HG02943 (cell line): Measurements from ENCODE around the gene FAM3C.
"Not testable (repeated sequence)": the region's sequence is repeated elsewhere in the genome, so short reads cannot be mapped to it uniquely, and the experiment has no call there.

Experiments
- ATAC-seq: cut with Tn5 transposase; IDR thresholded peaks from one replicate; pipeline ENCODE4 v1.9.1; 2021; ENCODE audit warnings: mild to moderate bottlenecking, low read depth, moderate library complexity; ENCODE audit not compliant: unreplicated experiment

FAM3C gene

DNA sequence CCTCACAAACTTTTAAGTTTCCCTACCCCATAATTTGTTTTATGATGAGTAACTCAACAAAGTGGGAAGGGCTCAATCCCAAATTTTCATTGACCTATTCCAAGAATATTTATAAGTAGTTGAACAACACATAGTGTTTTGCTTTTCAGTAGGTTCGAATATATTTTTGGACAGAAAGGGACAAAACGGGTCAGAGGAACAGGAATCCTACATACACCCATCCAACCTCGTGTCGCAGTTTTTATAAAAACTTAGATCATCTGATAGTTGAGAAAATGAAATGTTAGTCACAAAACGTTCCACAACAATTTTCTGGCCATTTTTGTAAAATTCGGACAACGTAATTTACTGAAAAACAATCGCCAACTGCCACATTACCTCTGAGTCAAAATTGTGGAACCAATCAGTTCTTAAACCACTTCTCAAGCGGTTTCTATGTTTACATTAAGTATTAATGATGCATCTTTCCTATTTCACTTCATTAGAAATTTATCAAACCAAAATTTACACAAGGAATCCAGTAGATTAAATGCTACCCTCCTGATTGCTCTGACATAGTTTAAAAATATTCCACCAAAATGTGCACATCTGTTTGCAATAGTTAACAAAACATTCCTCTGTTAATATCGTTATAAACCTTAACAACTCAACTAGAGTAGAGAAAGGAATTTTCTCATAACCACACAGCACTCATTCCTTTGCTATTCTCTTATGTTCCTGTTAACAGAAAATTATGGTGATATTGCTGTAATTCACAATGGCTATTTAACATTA, 61.0 kb downstream of the FAM3C start:
- no peak for ATAC-seq

DNA sequence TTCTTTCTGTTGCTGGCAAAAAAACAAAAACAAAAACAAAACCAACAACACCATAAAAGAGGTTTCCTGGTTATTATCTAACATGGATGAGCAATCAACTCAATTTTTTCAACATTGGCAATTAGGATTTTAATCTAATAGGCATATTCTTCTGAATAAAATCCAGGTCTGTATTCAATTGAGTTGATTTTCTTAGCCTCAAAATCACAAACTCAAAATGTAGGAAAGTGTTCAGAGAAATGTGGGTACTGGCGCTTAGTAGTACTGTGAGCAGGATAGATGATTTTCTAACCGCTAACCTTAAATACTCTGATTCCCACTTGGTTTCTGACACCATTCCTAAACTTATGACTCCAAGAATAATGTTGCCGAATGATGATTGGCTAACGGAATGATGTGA, 61.7 kb downstream of the FAM3C start:
- no peak for ATAC-seq

DNA sequence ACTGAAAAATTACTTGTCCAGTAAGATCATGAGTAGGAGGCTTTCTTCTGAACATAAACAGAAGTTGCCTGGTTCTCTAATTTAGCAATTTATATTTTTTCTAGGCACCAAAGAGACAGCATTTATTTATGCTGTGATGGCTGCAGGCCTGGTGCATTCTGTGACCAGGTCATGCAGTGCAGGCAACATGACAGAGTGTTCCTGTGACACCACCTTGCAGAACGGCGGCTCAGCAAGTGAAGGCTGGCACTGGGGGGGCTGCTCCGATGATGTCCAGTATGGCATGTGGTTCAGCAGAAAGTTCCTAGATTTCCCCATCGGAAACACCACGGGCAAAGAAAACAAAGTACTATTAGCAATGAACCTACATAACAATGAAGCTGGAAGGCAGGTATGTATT, 64.5 kb downstream of the FAM3C start:
- no peak for ATAC-seq

DNA sequence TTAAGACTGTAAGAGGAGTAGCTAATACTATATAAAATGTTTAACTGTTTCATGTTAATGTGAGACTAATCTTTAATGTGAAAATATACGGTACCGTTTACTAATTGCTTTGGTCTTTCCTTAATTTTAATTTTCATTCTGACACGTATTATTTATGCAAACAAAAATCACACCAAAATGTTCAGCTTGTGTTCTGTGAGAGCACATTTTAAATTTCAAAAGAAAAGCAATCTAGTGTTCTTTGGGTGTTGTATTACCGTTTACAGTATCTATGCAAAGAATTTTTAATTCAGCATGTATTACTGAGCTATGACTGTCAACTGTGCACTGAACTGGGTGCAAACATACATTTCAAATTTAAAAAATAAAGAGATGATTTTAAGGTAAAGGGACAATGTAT, 65.1 kb downstream of the FAM3C start:
- no peak for ATAC-seq

DNA sequence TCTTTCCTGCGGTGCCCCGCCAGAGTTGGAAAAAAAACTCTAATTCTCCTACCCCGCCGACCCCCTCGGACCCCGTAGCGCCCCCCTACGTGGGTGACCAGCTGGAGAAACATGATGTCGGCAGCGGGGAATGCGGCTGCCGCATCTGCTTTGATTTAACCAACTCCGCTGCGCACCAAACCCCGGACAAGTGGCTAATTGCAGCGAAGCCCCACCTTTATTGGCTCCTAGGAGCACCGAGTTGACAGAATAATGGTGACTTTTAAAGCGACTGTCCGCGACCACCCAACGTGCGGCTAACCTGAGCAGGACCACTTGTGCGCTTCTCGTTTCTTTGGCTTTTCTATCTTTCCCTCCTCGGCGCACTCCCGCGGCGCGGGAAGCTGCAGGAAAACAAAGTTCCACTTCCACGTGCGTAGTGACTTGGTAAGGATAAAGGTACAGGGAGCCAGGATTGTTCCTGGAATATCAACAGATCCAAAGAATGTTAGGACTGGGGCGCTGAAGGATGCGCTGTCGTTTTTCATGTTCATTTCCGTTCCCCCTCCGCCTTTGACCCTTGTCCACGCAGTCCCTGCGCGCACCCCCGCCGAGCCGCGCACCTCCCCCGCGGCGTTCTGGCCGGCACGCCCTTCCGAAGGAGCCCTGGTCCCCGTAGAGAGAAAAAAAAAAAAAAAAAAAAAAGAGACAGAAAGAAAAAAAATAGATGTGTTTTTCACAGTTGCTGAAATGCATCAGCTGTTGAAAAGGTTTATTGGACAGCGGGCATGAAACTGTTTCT, 65.9 kb downstream of the FAM3C start:
- ATAC-seq, result peak; percentile 46

DNA sequence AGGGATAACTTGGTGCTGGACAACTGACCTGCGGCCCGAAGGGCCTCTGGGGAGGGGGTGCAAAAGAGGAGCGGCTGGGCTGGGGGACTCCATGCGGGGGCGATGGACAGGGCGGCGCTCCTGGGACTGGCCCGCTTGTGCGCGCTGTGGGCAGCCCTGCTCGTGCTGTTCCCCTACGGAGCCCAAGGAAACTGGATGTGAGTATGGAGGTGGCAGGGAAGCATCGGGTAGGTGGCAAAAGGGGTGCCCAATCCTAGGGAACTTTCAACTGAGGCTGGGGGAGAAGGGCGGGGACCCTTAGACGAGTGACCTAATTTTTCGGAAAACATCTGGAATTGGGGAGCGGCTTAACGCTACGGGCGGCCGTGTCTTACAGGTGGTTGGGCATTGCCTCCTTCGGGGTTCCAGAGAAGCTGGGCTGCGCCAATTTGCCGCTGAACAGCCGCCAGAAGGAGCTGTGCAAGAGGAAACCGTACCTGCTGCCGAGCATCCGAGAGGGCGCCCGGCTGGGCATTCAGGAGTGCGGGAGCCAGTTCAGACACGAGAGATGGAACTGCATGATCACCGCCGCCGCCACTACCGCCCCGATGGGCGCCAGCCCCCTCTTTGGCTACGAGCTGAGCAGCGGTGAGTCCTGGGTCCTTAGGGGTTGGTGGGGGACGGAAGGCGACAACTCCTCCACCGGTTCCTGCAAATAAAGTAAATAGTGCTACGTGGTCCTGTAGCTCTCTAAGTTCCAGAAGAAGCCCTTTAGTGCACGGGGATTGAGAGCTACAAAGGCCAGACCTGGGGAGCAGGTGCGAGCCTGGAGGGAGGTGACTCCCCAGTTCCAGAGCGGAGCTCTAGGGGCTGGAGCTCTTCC, 66.7 kb downstream of the FAM3C start:
- peak; percentile 60 for ATAC-seq

DNA sequence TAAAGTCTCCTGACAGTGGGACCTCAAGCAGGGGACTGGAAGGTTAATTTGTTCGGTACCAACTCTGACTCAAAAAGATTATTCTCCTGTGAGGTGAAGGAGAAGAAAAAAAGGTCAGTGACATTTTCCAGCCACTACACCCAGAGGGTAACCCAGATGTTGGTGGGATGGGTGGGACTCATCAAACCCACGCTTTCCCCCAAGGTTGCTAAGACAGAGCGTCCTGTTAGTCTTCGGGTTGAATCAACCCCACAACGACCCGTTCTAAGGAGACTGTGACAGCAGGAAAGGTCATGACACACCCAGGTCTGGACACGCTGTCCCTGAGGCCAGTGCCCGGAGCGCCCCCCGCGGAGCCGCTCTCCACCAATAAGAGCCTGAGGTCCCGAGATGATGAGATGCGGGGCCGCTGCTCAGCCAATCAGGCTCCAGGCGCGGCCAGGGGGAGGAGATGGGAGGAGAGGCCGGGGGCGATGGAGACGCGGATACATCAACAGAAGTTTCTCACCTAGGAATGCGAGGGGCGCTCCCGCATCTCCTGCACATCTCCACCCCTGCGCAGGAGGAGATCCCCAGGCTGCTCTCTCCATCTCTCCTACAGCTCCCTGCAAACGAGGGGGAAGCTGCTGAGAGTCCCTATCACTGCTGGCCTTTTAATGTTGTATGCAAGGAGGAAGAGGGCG, 67.5 kb downstream of the FAM3C start, which contains the start of gene WNT16:
Gene WNT16, plus strand, starts transcription at position 493 of the 683 bp plus-strand sequence. CDS start 293 bp downstream, outside the sequence.
- no peak for ATAC-seq

DNA sequence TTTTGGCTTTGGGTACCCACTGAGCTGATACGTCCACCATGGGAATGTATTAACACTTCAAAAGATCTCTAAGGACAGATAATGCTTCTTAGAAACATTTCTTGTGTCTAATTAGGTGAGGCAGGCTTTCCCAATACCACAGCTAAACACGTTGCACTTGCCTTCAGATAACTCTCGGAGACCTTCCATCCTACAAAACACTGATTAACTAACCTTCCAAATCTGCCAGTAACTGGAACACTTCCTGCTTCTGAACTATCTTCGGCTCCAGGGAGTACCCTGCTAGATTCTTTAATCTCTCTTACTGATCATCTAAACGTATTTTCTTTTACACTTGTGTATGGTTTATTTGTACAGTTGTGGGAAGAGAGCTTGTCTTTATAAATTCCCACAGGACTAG, 68.4 kb downstream of the FAM3C start:
- ATAC-seq, result no peak

DNA sequence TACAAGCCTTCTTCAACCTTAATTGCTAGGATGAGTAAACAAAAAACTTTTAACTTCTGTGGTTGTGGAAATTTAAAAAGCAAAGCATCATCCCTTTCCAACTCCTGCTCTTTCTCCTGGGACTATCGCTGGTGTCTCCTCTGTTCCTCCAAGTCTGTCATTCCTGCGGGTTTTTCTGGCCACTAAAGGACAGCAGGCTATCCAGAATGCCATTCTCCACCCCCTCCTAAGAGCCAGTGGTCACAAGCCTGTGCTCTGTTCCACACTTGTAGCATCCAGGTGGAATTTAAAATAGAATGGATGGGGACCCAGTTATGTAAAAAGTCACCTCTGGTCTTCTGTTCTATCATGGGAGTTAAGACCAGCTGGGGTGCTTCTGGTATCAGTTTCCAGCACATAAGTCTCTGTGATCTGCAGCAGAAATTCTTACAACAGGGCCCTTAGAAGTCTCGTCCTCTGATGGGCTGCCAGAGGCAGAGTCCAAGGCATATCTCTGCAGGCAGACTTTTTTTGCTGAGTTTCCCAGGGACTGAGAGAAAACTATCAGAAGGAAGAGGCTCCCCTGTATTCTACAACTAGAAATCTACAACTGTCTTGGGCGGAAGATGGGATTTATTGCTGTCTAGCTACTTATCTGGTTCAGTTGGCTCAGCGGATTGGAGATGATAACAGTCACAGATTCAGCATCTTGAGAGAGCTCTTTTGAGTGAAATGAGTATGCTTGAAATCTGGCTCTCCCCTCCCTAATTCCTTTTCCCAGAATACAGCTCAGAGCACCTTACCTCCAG, 72.4 kb downstream of the FAM3C start:
- no peak for ATAC-seq

DNA sequence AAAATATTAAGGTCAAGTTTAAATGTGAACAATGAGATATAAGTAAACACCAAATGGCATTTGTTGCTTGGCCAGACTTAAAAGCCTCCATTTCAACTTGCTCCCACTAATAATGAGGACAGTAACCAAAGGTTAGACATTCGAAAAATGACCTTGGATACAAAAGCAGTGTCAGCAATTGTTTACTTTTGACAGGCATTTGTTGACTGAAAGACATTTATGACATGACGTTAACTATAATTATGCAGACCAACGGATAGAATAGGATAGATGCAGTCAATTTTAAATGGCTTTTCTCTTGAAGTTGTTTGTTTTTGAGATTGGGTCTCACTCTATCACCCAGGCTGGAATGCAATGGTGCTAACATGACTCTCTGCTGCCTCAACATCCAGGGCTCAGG, 73.6 kb downstream of the FAM3C start:
- no peak for ATAC-seq

DNA sequence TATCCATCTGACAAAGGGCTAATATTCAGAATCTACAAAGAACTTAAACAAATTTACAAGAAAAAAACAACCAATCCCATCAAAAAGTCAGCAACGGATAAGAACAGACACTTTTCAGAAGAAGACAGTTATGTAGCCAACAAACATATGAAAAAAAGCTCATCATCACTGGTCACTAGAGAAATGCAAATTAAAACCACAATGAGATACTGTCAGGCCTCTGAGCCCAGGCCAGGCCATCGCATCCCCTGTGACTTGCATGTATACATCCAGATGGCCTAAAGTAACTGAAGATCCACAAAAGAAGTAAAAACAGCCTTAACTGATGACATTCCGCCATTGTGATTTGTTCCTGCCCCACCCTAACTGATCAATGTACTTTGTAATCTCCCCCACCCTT, 80.9 kb downstream of the FAM3C start:
- not testable (repeated sequence) for ATAC-seq

DNA sequence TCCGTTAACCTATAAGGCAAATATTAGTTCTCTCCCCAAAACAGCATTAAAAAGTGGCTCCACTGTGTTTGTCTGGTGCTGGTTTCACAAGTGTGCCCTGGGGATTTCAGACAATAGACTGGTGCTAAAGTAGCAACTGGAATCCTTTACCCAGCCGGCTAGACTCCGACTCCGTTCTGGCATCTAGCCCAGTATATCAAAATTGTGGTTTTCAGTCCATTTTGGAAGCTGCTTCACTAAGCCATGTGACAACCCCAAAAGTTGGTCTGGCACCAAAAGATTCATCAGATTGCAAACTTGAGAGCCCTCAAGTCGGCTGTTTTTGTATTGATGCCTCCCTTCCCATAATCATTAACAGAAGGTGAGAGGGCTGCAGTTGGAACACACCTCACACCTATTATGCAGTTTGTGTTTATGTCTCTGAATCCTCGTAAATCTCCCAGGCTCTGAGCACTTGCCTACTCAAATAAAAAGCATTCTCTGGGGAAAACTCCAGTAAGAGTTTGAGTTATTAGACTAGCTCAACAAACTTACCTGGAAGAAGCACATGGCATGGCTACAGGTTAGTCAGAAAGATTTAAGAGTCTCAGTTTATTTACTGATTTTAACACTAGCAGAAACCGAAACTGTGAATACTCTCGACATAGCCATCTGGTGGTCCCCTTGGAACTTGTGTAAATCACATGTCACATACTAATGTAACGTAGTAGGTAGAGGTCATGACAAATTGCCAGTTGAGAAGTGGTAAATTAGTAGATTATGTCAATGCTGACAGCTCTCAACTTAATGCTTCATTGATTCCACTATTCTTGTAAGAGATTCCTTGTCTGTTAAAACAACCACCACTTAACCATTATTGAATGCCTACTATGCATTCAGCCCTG, 82.1 kb downstream of the FAM3C start:
- ATAC-seq, result peak; percentile 92

DNA sequence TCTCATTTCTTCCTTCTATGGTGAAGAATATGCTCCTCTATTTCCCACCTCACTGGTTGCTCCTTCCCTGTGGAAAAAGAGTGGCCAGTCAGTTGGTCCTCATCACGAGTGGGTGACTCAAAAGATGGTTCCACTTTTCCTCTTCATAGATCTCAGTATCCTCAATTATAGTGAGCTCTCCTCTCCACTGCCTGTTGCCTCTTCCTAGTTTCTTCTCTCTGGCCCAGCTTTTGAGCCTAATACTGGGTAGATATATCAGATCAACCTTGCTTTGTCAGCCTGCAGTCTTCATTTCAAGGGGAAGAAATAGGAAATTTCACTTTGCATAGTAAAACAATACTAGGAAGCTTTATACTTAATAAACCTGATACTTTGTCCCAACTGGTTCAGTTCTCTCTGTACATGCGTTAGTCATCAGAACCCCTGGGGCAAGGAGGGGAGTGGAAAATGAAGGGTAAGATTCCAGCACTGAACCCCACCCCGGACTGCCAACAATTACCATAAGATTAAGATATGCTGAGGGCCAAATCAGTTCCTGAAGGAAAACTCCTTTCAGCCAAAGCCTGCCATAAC, 82.8 kb downstream of the FAM3C start:
- no peak for ATAC-seq

DNA sequence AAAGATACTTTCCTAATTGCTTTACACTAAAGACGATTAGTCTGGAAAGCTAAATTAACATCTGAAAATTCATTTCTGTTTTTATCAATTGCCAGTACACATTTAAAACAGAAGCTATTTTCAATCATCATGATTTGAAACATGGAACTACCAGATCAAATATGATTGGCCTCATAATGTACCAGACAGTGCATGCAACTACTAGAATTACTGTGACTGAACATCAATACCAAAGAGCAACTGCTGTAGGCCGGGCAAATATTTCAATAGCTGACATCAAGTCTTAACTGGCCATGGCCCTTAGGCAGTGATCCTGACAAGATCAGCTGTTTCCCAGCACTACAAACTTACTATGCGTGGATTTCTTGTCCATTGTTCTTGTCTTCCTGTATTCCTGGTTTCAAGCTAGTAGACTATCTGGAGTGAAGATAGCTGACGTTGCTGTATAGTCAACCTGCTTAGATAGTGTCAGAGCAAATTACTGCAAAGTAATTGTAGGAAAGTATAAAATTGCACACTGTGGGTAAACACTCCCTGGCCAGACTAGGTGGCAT, 89.0 kb downstream of the FAM3C start:
- no peak for ATAC-seq

DNA sequence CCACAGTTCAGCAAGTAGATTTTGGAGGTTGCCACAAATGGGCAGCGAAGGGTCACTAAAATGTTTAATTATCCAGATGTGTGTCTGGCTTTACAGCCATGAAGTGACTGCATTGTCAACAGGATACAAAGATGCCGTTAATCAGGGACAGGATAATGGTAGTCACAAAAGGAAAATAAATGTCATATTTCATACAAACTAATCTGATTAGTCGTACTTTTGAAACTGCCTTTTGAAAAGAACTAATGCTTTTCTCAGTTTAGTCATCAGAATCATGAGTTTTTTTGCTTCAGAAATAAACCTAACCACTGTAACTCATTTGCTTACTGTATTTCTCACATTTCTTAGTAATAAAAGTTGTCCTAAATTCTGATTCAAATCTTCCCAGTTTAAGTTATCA, 89.5 kb downstream of the FAM3C start:
- ATAC-seq, result no peak

DNA sequence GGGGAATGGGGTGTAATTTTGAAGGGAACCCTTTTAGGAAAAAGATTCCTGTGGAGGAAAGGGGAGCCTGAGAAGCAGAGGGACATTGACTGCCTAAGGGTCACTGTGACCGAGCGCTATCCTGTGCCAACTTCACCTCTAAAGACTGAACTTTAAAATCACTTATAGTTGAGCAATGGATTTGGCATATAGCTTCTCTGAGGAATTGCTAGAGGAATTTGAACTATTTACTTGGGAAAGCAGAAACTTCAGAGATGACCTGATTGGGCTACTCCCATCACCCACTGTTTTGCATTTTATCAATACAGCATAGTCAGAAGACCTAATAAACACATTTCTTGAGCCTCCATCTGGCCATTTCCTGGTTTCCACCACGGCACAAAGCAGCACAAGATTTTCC, 91.0 kb downstream of the FAM3C start:
- no peak for ATAC-seq

DNA sequence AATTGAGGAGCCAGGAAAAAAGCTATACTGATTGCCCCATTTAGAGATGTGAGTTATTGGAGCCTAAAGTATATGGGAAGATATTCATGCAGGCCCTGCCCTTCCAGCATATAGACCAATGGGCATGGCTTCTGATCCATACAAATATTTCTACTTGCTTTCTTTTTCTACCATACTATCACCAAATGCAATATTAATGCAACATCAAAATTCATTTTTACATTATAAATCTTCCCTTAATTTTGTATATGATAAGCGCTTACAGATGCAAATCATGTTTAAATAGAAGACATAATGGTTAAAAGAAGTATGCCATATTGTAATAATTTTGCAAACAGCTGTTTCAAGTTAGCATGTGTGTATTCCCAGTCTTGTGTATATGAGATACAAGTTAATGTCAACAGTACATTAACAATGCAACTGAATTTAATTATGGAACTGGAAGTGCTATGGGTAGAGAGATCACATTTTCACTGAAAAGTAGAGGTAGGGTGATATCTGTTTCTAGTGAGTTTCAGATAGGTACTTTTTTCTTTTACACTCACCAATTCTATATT, 91.9 kb downstream of the FAM3C start:
- no peak for ATAC-seq
